Measurements from ENCODE around the gene KCNC2. TPM values are rescaled to one million over a fixed set of nuclear protein-coding genes. Genes with fewer than 3 reads are reported as not detected.

The KCNC2 gene
- total RNA-seq, 1 experiment from 2014 or later, result not detected

- H3K4me3 ChIP-seq (ENCODE audit: low read depth in 2 of 2, low read length in 2 of 2), result no peak overlapping the region
- no TSS peak for BruUV-seq (replicated peaks)
- no peak for TF ChIP-seq REST (IDR thresholded peaks at IDR 0.05; ENCODE audit: insufficient read depth in 1 of 2, low read depth in 2 of 2, low read length in 1 of 2)
- TF ChIP-seq POLR2AphosphoS5 (IDR thresholded peaks at IDR 0.05; ENCODE audit: low read depth, low read length), result no peak
- TF ChIP-seq SIN3A (IDR thresholded peaks at IDR 0.05; ENCODE audit: borderline replicate concordance, insufficient read depth, low read depth, low read length), result no peak
- H3K36me3 ChIP-seq (ENCODE audit: control insufficient read depth, insufficient read depth, low read length), result no peaks in the 10 kb centered on the region
- in situ Hi-C loops (cut with HindIII; ENCODE audit: low pct_unique_long_range_greater_than_20kb, low sequenced_read_pairs) (no loop called here), intact Hi-C loops (cut with micrococcal nuclease; ENCODE audit: unreplicated experiment) (no loop called here)
- no peaks in the 10 kb centered on the region for H3K9me3 ChIP-seq (ENCODE audit: control insufficient read depth, insufficient read depth, low read depth, low read length)
- no peaks in the 10 kb centered on the region for H3K4me1 ChIP-seq (ENCODE audit: control insufficient read depth, insufficient read depth, low read length)
- no peak overlapping the region for H3K27ac ChIP-seq (ENCODE audit: low read length)
- no peaks in the 10 kb centered on the region for H3K27me3 ChIP-seq (ENCODE audit: control insufficient read depth, insufficient read depth, low read length)
- ChIA-PET POLR2A (no interaction called here), CTCF (interaction anchor here (0.6 to 0.7 kb wide), 2 partner anchors 753 to 1529 kb away, joined by 3 to 4 read pairs; no protein-coding TSS in a partner anchor)
- ATAC-seq (no peak), DNase-seq (ENCODE audit: low read depth, low spot score) (no peak)
Measured at GRCh38 chr12:75116646-75117198, 92.9 kb downstream of the KCNC2 start.

- no peak for ATAC-seq
- intact Hi-C loops (cut with micrococcal nuclease; ENCODE audit: unreplicated experiment), result no loop called here
- ChIA-PET POLR2A (no interaction called here), CTCF (no interaction called here)
- Histone ChIP-seq H3K36me3 (ENCODE audit: control insufficient read depth, insufficient read depth, low read length) (no peaks in the 10 kb centered on the region), H3K9me3 (ENCODE audit: control insufficient read depth, insufficient read depth, low read depth, low read length) (no peaks in the 10 kb centered on the region), H3K4me3 (ENCODE audit: low read depth in 2 of 2, low read length in 2 of 2) (no peak overlapping the region), H3K27me3 (ENCODE audit: control insufficient read depth, insufficient read depth, low read length) (no peaks in the 10 kb centered on the region), H3K27ac (ENCODE audit: low read length) (no peak overlapping the region), H3K4me1 (ENCODE audit: control insufficient read depth, insufficient read depth, low read length) (no peaks in the 10 kb centered on the region)
- BruUV-seq (replicated peaks), result no TSS peak
- in situ Hi-C loops (cut with HindIII; ENCODE audit: low pct_unique_long_range_greater_than_20kb, low sequenced_read_pairs), result no loop called here
- no peak for DNase-seq (ENCODE audit: low read depth, low spot score)
- TF ChIP-seq CTCF (IDR thresholded peaks at IDR 0.05) (no peak), POLR2AphosphoS5 (IDR thresholded peaks at IDR 0.05; ENCODE audit: low read depth, low read length) (no peak), SIN3A (IDR thresholded peaks at IDR 0.05; ENCODE audit: borderline replicate concordance, insufficient read depth, low read depth, low read length) (no peak), REST (IDR thresholded peaks at IDR 0.05; ENCODE audit: insufficient read depth in 1 of 2, low read depth in 2 of 2, low read length in 1 of 2) (no peak), TCF7L2 (IDR thresholded peaks at IDR 0.05; ENCODE audit: low read depth, low read length) (no peak)
Measured at GRCh38 chr12:75115748-75116147, 93.9 kb downstream of the KCNC2 start.
